CD4-positive, alpha-beta T cell treated with Interleukin-21 for 1 hour (primary cell): ENCODE data around the gene NSMCE4A.
"Not testable (repeated sequence)": the region's sequence is repeated elsewhere in the genome, so short reads cannot be mapped to it uniquely, and the experiment has no call there.

Source experiments
- DNase-seq: peaks from one replicate; pipeline ENCODE4 v3.0.0-alpha.2; 2020

The NSMCE4A gene

DNA sequence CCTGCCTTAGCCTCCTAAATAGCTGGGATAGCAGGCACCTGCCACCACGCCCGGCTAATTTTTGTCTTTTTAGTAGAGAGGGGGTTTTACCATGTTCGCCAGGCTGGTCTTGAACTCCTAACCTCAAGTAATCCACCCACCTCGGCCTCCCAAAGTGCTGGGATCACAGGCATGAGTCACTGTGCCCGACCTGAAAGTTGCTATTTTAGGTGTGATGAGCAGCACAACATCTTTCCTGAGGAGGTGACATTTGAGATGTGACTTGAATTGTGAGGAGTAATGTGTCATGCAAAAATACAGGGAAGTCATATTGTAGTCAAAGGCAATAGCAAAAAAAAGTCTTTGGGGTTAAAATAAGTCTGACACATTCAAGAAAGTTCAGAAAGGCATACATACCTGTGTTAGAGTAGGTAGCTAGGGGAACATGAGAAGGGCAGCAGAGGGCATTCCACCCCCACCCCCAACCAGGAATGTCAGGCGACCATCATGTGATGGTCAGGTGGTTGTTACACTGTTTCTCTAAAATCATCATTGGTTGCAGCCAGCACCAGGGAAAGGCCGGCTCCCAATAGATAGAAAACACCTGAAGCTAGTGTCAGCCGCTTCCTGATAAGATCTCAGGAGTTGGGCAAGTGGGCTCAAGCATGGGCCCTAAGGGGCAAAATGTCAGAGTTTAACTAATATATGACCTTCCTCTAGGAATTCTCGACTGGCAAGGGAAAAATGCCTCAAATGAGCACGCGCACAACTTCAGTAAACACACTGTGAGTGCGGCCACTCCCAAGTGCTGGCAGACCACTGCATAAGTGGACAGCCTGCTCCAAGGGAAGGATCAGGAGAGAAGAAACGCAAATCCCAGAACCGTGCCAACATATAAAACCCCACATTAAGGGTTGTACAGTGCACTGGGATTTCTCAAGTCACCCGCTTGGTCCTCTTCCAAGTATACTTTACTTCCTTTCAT, 13.6 kb upstream of the NSMCE4A start, which contains the start of gene TACC2:
Gene TACC2, plus strand, starts transcription at position 803 of the 964 bp plus-strand sequence. CDS start 32,819 bp downstream, outside the sequence.
- no peak for DNase-seq

- no peak for DNase-seq
These were observed 9.4 kb upstream of the NSMCE4A start for GRCh38 chr10:121984463-121984862.

DNA sequence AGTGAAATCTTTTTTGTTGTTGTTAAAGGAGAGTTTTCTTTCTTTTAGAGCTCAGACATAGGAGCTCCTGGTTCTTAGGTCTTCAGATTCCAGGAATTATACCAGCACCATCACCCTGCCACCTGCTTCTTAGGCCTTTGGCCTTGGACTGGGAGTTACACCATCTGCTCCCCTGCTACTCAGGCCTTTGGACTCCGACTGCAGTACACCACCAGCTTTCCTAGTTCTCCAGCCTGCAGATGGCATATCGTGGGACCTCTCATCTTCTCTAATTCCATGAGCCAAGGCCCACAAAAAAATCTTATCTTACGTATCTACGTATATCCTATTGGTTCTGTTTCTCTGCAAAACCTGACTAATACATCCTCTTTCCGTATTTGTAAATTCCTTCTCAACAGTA, 8.8 kb upstream of the NSMCE4A start:
- no peak for DNase-seq

DNA sequence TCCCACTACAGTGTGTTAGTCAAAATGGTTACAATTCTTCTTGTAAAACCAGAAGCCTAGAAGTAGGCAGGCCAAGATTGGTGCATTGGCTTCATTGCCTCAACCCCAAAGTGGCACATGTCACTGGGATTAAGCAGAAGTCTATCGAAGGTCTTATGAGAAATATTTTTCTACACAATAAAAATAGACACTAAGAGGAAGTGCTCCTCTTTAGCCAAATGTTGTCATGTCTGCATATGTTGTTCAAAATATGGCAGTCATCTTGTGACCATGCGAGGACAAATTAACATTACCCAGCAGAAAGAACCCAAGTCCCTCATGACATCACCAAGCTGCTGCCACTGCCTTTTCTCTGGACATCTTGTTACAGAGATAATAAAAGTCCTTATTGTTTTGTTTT, 6.3 kb upstream of the NSMCE4A start:
- DNase-seq, result no peak

DNA sequence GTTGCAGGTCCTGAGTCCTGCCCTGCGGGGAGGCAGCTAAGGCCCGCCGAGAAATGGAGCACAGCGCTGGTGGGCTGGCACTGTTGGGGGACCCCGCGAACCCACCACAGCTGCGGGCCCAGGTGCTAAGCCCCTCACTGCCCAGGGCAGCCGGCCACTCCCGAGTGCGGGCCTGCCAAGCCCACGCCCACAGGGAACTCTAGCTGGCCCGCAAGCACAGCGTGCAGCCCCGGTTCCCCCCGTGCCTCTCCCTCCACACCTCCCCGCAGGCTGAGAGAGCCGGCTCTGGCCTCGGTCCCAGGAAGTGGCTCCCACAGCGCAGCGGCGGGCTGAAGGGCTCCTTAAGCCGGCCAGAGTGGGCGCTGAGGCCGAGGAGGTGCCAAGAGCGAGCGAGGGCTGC, 3.5 kb upstream of the NSMCE4A start:
- no peak for DNase-seq

DNA sequence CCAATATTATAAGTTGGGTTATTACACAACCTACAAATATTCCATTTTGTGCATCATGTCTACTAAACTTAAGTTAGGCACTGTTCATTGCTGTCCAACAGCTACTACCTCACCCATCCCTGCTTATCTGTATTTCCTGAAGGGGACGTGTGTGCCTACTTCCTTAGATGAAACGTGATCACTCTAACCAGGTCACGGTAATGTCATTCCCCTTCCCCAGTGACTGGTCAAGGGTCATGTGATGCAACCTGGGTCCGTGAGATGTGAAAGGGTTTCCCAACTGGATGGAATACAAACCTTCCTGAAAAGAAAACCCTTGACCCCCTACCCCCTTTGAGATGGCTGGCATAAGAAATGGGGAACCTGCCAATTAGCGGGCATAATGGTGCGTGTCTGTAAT, 1.6 kb upstream of the NSMCE4A start:
- no peak for DNase-seq

- no peak for DNase-seq
These were observed 474 bp upstream of the NSMCE4A start for GRCh38 chr10:121975295-121976086.

GRCh38 chr10:121974019-121974534, 940 bp downstream of the NSMCE4A start:
- DNase-seq, result no peak

- DNase-seq, result not testable (repeated sequence)
These were observed 5.9 kb downstream of the NSMCE4A start for GRCh38 chr10:121969086-121969485.

DNA sequence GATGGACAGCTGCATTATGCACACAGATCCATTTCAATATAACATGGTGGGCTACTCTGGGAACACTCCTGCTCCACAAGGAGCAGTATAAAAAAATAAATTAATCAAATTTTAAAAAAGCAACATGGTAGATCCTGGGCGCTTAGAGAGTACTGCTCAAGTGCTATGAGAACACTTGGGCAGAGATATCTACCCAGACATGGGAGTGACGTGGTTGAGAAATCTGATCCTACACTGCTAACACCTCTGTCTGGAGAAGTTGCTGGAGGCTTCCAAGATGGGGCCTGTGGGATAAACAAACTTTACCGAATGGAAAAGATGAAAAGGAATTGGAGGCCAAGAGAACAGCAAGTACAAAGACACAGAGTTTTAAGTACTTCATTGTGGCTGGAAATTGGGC, 9.0 kb downstream of the NSMCE4A start:
- DNase-seq, result no peak

DNA sequence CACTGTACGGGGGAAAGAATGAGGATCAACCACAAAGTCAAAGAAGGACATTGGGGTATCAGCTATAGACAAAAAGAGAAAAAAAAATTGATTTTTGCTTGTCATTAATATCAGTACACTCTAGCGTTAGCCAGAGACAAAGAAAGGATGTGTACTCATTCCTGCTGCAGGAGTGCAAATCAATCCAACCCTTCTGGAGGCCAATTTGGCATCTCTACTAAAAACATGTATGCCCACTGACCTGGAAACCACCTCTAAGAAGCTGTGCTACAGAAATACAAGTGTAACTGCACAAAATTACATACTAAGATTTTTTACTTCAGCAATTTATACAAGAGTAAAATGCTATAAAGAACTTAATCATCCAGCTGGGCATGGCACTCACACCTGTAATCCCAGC, 13.6 kb downstream of the NSMCE4A start:
- no peak for DNase-seq

DNA sequence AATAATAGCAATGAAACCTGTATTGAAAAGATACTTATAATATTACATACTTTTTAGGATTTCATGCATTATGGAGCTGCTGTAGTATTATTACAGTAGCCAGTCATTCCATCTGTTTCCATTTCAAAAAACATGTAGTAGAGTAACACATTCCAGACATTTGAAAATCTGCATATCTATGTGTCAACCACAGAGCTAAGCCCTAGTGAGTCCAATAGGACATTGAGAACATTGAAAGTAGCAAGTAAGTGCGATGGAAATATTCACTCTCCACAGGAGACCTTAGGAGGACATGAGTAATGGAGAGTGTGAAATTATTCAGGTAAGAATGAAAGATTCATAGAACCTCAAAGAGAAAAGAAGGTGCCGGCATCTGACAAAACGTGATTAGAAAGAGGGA, 15.3 kb downstream of the NSMCE4A start:
- no peak for DNase-seq

GRCh38 chr10:121956111-121957061, 18.6 kb downstream of the NSMCE4A start:
- no peak for DNase-seq

GRCh38 chr10:121952226-121952625, 22.8 kb downstream of the NSMCE4A start:
- no peak for DNase-seq

DNA sequence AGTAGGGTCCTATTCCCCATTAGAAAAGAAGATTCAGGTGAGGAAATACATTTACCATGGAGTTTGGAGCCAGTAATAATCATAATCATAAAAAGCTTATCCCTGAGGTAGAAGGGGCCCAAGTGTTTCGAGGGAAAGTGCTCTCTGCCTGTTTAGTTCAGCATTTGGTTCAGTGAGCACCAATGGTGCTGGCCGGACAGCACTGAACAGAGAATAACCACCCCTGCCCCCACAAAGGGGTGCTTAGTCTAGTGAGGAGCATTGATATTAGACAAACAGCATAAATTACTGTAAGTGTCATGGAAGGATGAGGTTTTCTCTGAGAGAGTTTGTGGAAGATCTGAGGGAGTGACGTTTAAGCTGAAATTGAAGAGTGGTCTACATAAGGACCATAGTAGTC, 25.6 kb downstream of the NSMCE4A start:
- DNase-seq, result no peak

- DNase-seq, result no peak
These were observed 26.0 kb downstream of the NSMCE4A start for GRCh38 chr10:121949049-121949448.

DNA sequence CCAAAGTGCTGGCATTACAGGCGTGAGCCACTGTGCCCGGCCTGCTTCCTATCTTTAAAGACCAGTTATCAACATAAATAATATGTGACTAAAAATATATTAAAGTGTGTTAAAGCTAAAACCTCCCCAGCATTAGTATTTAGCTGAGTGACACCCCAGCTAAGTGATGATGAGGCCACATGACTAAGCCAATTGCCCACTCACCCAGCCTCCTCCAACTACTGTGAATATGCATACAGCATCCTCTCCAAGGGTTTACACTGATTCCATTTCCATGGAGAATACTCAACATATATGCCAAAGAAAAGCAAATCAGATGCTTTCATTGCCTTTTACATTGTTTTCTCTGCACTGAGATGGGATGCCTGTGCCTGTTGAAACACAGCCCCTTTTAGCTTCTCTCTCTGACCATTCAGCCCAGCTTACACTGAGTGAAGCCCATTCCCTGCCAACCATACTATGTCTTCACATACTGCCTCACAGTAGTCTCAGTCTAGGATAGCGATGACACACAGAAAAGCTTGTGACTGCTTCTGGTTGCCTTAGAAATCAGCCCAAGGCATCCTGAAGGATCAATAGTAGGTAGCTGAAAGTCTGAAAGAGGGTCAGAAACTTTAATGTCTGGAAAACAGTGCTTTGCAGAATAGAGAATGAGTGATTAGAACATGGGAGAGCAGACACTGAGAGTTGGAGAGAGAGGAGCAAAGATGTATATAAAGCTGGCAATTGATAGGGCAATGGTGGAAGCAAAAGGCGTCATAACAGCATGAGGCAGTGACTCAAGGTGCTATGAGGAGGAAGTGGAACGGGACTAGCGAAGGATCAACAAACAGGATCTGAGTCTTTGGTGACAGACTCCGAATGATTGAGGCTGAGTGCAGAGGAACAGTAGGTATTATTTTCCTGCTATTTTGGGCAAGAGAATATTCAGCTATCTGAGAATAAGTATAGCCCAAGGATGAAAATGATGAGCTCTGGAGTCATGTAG, 27.4 kb downstream of the NSMCE4A start:
- DNase-seq, result no peak

GRCh38 chr10:121942749-121943416, 32.1 kb downstream of the NSMCE4A start:
- no peak for DNase-seq

GRCh38 chr10:121941532-121941931, 33.5 kb downstream of the NSMCE4A start:
- no peak for DNase-seq

DNA sequence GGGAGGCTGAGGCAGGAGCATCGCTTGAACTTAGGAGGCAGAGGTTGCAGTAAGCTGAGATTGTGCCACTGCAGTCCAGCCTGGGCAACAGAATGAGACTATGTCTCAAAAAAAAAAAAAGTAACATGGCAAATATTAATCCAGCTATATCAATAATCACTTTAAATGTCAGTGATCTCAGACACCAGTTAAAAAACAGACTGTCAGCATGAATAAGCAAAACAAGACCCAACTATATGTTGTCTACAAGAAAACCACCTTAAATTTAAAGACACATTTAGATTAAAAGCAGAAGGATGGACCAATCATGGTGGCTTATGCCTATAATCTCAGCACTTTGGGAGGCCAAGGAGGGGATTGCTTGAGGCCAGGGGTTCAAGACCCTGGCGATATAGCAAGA, 38.7 kb downstream of the NSMCE4A start:
- DNase-seq, result no peak

GRCh38 chr10:121935702-121936101, 39.3 kb downstream of the NSMCE4A start:
- DNase-seq, result no peak
